SK-N-MC (cell line): ENCODE data around the gene GIMD1.
A peak's percentile ranks its signal among the peaks of the same experiment; 100 is the strongest.
"Not testable (repeated sequence)": the region's sequence is repeated elsewhere in the genome, so short reads cannot be mapped to it uniquely, and the experiment has no call there.

Source experiments
- DNase-seq: peaks from one replicate; pipeline ENCODE4 v3.0.0-alpha.2; 2011; ENCODE audit warnings: low read depth, low spot score
- H3K27ac ChIP-seq: fragments of 200-600 bp; sonication (generic); 2 replicates; pipeline ENCODE4 v1.5.1; 2016; ENCODE audit warnings: mixed run types
- H3K36me3 ChIP-seq: fragments of 200-600 bp; sonication (generic); 2 replicates; pipeline ENCODE4 v1.6.1; 2017; ENCODE audit warnings: antibody characterized with exemption, low read length, mixed read lengths; ENCODE audit not compliant: insufficient read depth
- H3K4me3 ChIP-seq: fragments of 200-600 bp; sonication (generic); 2 replicates; pipeline ENCODE4 v1.5.1; 2016
- H3K9ac ChIP-seq: fragments of 200-600 bp; sonication (generic); 2 replicates; pipeline ENCODE4 v1.8.0; 2017; ENCODE audit warnings: mixed run types, mixed read lengths; ENCODE audit not compliant: insufficient read length
- H3K9me3 ChIP-seq: fragments of 200-600 bp; sonication (generic); 2 replicates; pipeline ENCODE4 v1.6.1; 2017; ENCODE audit warnings: low read depth, mild to moderate bottlenecking, antibody characterized with exemption, low read length, moderate library complexity, mixed read lengths
- EZH2 ChIP-seq: fragments of 200-600 bp; sonication (generic); IDR thresholded peaks from one replicate; pipeline ENCODE4 v1.6.1; 2017; ENCODE audit warnings: antibody characterized with exemption
- FOXP2 ChIP-seq: optimal IDR thresholded peaks from 2 replicates; pipeline ENCODE3; 2011; ENCODE audit warnings: mild to moderate bottlenecking, moderate library complexity; ENCODE audit not compliant: insufficient read depth; ENCODE audit errors: extremely low read length, control extremely low read depth
- POLR2AphosphoS5 ChIP-seq: IDR thresholded peaks from 2 replicates; pipeline ENCODE4 v1.6.1; 2012; ENCODE audit warnings: mild to moderate bottlenecking, low read depth, low read length, borderline replicate concordance

The GIMD1 gene

DNA sequence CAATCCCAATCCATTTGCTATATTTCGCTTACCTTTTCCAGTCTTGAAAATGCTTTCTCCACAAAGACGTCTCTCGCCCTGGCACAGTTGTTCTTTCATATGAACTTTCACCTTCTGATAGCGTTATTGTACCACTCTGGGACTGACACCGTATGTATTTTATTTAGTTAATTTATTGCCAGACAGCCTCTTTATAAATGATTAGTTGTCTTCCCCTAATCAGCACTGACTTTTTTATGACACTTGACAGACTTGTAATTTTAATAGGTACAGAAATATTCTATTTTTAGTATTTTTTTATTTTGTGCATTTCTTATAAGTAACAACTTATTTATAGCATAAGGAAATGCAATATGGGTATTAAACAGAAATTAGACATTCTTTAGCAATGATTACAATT, at the start of gene GIMD1:
GIMD1 (minus strand) TSS at position 101 of the 400 bp plus-strand sequence. CDS start 1,343 bp downstream, outside the sequence.
- no peak for DNase-seq
- Histone ChIP-seq H3K9me3 (no peaks in the 10 kb centered on the region), H3K4me3 (peak within 1 kb of the TSS; percentile 58), H3K27ac (peak within 1 kb of the TSS; percentile 72), H3K36me3 (no peaks in the 10 kb centered on the region), H3K9ac (peak within 1 kb of the TSS; percentile 64)
- TF ChIP-seq EZH2 (no peak), FOXP2 (no peak), POLR2AphosphoS5 (no peak)

- TF ChIP-seq FOXP2: no peak
- no peak for TF ChIP-seq POLR2AphosphoS5
- TF ChIP-seq EZH2: no peak
- Histone ChIP-seq H3K4me3 (no peak overlapping the region), H3K36me3 (no peaks in the 10 kb centered on the region), H3K9me3 (no peaks in the 10 kb centered on the region), H3K9ac (no peak overlapping the region), H3K27ac (no peak overlapping the region)
- DNase-seq: no peak
Measured at GRCh38 chr4:106414366-106414765, 45.8 kb upstream of the GIMD1 start.

GRCh38 chr4:106409901-106410889, 41.6 kb upstream of the GIMD1 start:
- H3K9ac ChIP-seq: no peak overlapping the region
- no peaks in the 10 kb centered on the region for H3K36me3 ChIP-seq
- no peak for DNase-seq
- H3K9me3 ChIP-seq: no peaks in the 10 kb centered on the region
- H3K27ac ChIP-seq: no peak overlapping the region
- no peak for TF ChIP-seq EZH2
- no peak for TF ChIP-seq POLR2AphosphoS5
- H3K4me3 ChIP-seq: no peak overlapping the region

GRCh38 chr4:106408004-106408403, 39.4 kb upstream of the GIMD1 start:
- H3K36me3 ChIP-seq, H3K4me3 ChIP-seq, H3K27ac ChIP-seq, H3K9ac ChIP-seq, H3K9me3 ChIP-seq, DNase-seq: not testable (repeated sequence)

DNA sequence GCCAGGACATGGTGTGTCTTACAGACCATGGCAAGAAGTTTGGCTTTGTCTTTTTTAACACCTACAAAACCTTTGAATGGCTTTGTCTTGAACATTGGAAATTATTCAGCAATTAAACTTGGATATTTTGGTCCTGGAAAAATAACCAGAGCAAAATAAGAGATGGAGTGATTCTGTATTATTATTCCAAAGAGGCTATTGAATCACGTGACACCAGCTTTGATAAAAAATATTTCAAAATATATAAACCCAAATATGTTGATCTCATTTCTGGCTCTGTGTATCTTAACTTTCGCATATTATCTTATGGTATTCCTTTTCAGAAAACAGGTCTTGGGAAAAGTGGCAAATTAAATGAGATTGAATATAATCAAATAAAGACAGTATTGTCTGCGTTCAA, 32.6 kb upstream of the GIMD1 start:
- DNase-seq: no peak
- Histone ChIP-seq H3K4me3 (no peak overlapping the region), H3K27ac (no peak overlapping the region), H3K9me3 (no peaks in the 10 kb centered on the region), H3K9ac (no peak overlapping the region), H3K36me3 (no peaks in the 10 kb centered on the region)
- TF ChIP-seq EZH2 (no peak), FOXP2 (no peak), POLR2AphosphoS5 (no peak)

DNA sequence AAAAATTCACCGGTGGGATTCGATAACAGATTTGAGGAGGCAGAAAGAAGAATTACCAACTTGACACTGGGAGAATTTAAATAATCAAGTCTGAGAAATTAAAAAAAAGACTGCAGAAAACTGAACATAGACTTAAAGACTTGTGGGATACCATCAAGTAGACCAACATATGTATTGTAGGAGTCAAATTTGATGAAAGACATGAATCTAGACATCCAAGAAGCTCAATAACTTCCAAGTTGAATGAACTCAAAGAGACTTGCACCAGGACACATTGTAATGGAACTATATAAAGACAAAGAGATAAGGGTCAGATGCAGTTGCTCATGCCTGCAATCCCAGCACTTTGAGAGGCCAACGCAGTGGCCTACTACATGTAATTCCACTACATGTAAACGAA, 30.3 kb upstream of the GIMD1 start:
- not testable (repeated sequence) for H3K9me3 ChIP-seq, DNase-seq, H3K27ac ChIP-seq, H3K9ac ChIP-seq, H3K36me3 ChIP-seq, H3K4me3 ChIP-seq

DNA sequence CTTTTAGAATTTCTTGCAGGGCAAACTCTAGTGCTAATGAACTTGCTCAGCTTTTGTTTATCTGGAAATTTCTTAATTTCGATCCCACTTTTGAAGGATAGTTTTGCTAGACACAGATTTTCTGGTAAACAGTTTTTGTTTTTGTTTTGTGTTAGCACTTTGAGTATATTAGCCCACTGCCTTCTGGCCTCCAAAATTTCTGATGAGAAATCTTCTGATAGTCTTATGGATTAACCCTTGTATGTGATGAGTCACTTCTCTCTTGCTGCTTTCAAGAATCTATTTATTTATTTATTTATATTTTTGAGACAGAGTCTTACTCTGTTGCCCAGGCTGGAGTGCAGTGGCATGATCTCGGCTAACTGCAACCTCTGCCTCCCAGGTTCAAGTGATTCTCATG, 27.0 kb upstream of the GIMD1 start:
- H3K27ac ChIP-seq: no peak overlapping the region
- H3K36me3 ChIP-seq: no peaks in the 10 kb centered on the region
- H3K4me3 ChIP-seq: no peak overlapping the region
- no peak overlapping the region for H3K9ac ChIP-seq
- DNase-seq: no peak
- TF ChIP-seq POLR2AphosphoS5: no peak
- no peak for TF ChIP-seq EZH2
- TF ChIP-seq FOXP2: no peak
- H3K9me3 ChIP-seq: no peaks in the 10 kb centered on the region; the same call in 1 of the 2 replicates

DNA sequence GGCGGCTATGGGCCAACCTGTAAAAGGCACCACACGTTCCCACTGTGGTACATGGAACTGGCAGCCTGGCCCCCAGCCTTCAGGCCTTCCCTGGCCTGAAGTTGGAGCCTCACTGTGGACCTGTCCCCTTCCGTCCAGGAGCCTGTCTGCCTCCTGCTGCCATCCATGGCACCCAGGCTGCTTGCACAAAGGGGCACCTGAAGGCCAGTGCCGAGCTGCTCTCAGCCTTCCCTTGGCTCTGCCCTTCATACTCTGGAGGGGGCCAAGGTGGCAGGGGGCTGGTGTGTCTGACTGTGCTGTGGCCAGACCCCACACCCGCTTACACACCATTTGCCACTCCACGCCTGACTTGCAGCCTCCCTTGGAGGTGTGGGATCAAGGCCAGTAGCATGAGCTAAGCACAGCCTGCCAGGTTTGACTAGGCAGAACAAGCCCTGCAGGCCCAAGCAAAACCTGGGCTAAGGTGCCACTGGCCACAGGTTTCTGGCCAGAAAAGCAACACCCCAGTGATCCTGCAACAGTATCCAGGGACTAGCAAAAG, 17.3 kb upstream of the GIMD1 start:
- TF ChIP-seq POLR2AphosphoS5: no peak
- no peak for DNase-seq
- Histone ChIP-seq H3K4me3 (no peak overlapping the region), H3K9me3 (no peaks in the 10 kb centered on the region), H3K27ac (no peak overlapping the region), H3K9ac (no peak overlapping the region), H3K36me3 (no peaks in the 10 kb centered on the region)

DNA sequence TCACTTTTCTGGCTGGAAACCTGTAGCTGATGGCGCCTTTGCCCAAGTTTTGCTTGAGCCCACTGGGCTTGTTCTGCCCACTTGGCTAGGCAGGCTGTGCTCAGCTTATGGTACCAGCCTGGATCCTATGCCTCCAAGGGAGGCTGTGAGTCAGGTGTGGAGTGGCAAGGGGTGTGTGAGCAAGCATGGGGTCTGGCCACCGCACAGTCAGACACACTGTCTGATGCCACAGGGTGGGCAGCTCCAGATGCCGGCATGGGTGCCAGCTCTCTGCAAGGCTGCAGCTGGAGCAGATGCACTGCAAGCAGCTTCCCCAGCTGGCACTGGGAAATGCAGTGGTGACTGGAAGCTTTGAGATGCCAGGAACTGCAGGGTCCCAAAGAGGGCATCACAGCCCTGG, 16.3 kb upstream of the GIMD1 start:
- DNase-seq: no peak
- H3K9ac ChIP-seq: no peak overlapping the region

More for the DNA sequence above, 16.3 kb upstream of the GIMD1 start:
- no peak overlapping the region for H3K27ac ChIP-seq
- no peaks in the 10 kb centered on the region for H3K36me3 ChIP-seq
- no peak overlapping the region for H3K4me3 ChIP-seq
- no peaks in the 10 kb centered on the region for H3K9me3 ChIP-seq
- TF ChIP-seq EZH2: no peak
